ENCODE results near the gene STRBP. TPM values are rescaled to one million over a fixed set of nuclear protein-coding genes. Genes with fewer than 3 reads are reported as not detected.

Gene STRBP
- total and polyA plus RNA-seq, 2 donors from 2014 or later = 21.6 to 30.7 TPM

DNA sequence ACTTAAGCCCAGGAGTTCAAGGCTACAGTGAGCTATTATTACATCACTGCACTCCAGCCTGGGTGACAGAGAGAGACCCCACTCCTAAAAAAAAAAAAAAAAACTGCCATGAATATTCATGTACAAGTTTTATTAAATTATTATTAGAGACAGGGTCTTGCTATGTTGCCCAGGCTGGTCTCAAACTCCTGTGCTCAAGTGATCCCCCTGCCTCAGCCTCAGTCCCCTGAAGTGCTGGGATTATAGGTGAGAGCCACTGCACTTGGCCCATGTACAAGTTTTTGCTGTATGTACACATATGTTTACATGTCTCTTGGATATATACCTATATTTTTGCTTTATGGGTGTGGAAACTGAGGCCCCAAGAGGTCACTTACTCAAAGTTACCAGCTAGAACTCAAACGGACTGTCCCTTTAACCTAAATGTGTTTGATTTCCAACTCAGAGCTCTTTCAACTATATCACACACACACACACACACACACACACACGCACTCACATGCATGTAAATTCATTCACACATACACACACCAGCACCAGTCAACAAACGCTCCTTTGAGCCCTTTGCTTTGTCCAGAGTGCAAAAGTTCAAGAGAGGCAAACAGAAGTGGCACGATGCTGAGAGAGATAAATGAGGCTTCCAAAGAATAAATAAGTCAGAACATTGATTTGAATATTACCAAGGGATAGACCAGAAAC is 42.3 kb upstream of the STRBP start:
- intact Hi-C loops (cut with DNase I) = no loop called here
- Histone ChIP-seq H3K27me3 (ENCODE audit: control insufficient read depth, insufficient read depth, low read length) (no peaks in the 10 kb centered on the region), H3K9ac (ENCODE audit: low read length in 3 of 3) (no peak overlapping the region), H3K4me1 (ENCODE audit: control insufficient read depth in 2 of 3, insufficient read depth in 2 of 3, low read depth in 1 of 3, low read length in 3 of 3) (no peaks in the 10 kb centered on the region), H3K27ac (ENCODE audit: low read depth in 2 of 2, low read length in 2 of 2) (no peak overlapping the region), H3K9me3 (ENCODE audit: control insufficient read depth in 2 of 3, insufficient read depth in 1 of 3, low read length in 3 of 3) (no peaks in the 10 kb centered on the region), H3K4me3 (ENCODE audit: low read length in 3 of 3) (no peak overlapping the region), H3K36me3 (ENCODE audit: control insufficient read depth in 2 of 3, insufficient read depth in 3 of 3, low read length in 3 of 3) (no peaks in the 10 kb centered on the region)
- TF ChIP-seq, protein P1, sequence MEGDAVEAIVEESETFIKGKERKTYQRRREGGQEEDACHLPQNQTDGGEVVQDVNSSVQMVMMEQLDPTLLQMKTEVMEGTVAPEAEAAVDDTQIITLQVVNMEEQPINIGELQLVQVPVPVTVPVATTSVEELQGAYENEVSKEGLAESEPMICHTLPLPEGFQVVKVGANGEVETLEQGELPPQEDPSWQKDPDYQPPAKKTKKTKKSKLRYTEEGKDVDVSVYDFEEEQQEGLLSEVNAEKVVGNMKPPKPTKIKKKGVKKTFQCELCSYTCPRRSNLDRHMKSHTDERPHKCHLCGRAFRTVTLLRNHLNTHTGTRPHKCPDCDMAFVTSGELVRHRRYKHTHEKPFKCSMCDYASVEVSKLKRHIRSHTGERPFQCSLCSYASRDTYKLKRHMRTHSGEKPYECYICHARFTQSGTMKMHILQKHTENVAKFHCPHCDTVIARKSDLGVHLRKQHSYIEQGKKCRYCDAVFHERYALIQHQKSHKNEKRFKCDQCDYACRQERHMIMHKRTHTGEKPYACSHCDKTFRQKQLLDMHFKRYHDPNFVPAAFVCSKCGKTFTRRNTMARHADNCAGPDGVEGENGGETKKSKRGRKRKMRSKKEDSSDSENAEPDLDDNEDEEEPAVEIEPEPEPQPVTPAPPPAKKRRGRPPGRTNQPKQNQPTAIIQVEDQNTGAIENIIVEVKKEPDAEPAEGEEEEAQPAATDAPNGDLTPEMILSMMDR (IDR thresholded peaks at IDR 0.05; ENCODE audit: borderline replicate concordance, extremely low read depth, insufficient read depth) = no peak
- FAIRE-seq = no peak
- DNase-seq = peak in 2 of 5 donors; percentile 22 to 26

DNA sequence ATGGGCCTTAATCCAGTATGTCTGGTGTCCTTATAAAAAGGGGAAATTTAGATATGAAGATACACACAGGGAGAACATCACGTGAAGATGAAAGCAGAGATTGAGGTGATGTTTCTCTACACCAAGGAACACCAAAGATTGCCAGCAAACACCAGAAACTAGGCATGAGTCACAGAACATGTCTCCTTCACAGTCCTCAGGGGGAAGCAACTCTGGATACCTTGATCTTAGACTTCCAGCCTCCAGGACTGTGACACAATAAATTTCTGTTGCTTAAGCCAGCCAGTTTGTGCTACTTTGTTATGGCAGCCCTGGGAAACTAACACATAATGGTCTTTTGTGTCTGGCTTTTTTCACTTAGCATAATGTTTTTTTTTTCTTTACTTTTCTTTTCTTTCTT is 41.2 kb upstream of the STRBP start:
- DNase-seq (peak in 1 of 5 donors; percentile 9), FAIRE-seq (no peak)
- intact Hi-C loops (cut with DNase I) = no loop called here
- Histone ChIP-seq H3K27me3 (ENCODE audit: control insufficient read depth, insufficient read depth, low read length) (no peaks in the 10 kb centered on the region), H3K4me3 (ENCODE audit: low read length in 3 of 3) (no peak overlapping the region), H3K9ac (ENCODE audit: low read length in 3 of 3) (no peak overlapping the region), H3K36me3 (ENCODE audit: control insufficient read depth in 2 of 3, insufficient read depth in 3 of 3, low read length in 3 of 3) (no peaks in the 10 kb centered on the region), H3K4me1 (ENCODE audit: control insufficient read depth in 2 of 3, insufficient read depth in 2 of 3, low read depth in 1 of 3, low read length in 3 of 3) (no peaks in the 10 kb centered on the region), H3K27ac (ENCODE audit: low read depth in 2 of 2, low read length in 2 of 2) (no peak overlapping the region), H3K9me3 (ENCODE audit: control insufficient read depth in 2 of 3, insufficient read depth in 1 of 3, low read length in 3 of 3) (no peaks in the 10 kb centered on the region)
- TF ChIP-seq, protein P1 (IDR thresholded peaks at IDR 0.05; ENCODE audit: borderline replicate concordance, extremely low read depth, insufficient read depth) = no peak

DNA sequence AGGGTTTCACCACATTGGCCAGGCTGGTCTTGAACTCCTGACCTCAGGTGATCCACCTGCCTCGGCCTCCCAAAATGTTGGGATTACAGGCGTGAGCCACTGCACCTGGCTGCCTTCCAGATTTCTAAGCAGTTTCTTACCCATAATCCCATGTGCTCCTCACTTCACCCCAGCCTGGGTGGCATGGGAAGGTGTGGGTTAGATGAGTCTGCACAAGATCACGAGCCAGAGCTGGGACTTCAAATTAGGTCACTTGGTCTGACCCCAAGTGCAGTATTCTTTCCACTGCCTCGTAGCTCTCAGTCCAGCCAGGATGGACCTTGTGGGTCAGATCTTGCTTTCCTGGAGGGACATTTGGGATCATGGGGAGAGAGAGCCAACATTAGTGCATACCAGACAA is 37.5 kb upstream of the STRBP start:
- TF ChIP-seq, protein P1 (IDR thresholded peaks at IDR 0.05; ENCODE audit: borderline replicate concordance, extremely low read depth, insufficient read depth) = no peak
- no peaks in the 10 kb centered on the region for H3K36me3 ChIP-seq (ENCODE audit: control insufficient read depth in 2 of 3, insufficient read depth in 3 of 3, low read length in 3 of 3)
- no peaks in the 10 kb centered on the region for H3K9me3 ChIP-seq (ENCODE audit: control insufficient read depth in 2 of 3, insufficient read depth in 1 of 3, low read length in 3 of 3)
- H3K27me3 ChIP-seq (ENCODE audit: control insufficient read depth, insufficient read depth, low read length) = no peaks in the 10 kb centered on the region
- H3K4me1 ChIP-seq (ENCODE audit: control insufficient read depth in 2 of 3, insufficient read depth in 2 of 3, low read depth in 1 of 3, low read length in 3 of 3) = no peaks in the 10 kb centered on the region
- no peak overlapping the region for H3K9ac ChIP-seq (ENCODE audit: low read length in 3 of 3)
- H3K4me3 ChIP-seq (ENCODE audit: low read length in 3 of 3) = no peak overlapping the region
- DNase-seq (peak in 2 of 5 donors; percentile 4 to 18), FAIRE-seq (no peak)
- H3K27ac ChIP-seq (ENCODE audit: low read depth in 2 of 2, low read length in 2 of 2) = no peak overlapping the region
- intact Hi-C loops (cut with DNase I) = no loop called here

- H3K9me3 ChIP-seq (ENCODE audit: control insufficient read depth in 2 of 3, insufficient read depth in 1 of 3, low read length in 3 of 3) = no peaks in the 10 kb centered on the region
- no peak overlapping the region for H3K27ac ChIP-seq (ENCODE audit: low read depth in 2 of 2, low read length in 2 of 2)
- DNase-seq (peak in 1 of 5 donors; percentile 13), FAIRE-seq (no peak)
- TF ChIP-seq, protein P1 (IDR thresholded peaks at IDR 0.05; ENCODE audit: borderline replicate concordance, extremely low read depth, insufficient read depth) = no peak
- no peaks in the 10 kb centered on the region for H3K27me3 ChIP-seq (ENCODE audit: control insufficient read depth, insufficient read depth, low read length)
- no peaks in the 10 kb centered on the region for H3K4me1 ChIP-seq (ENCODE audit: control insufficient read depth in 2 of 3, insufficient read depth in 2 of 3, low read depth in 1 of 3, low read length in 3 of 3)
- no peak overlapping the region for H3K9ac ChIP-seq (ENCODE audit: low read length in 3 of 3)
- intact Hi-C loops (cut with DNase I) = no loop called here
- no peak overlapping the region for H3K4me3 ChIP-seq (ENCODE audit: low read length in 3 of 3)
- no peaks in the 10 kb centered on the region for H3K36me3 ChIP-seq (ENCODE audit: control insufficient read depth in 2 of 3, insufficient read depth in 3 of 3, low read length in 3 of 3)
Measured at GRCh38 chr9:123304340-123304691, 35.9 kb upstream of the STRBP start.

All from kidney (tissue), 14 donors.